Natural killer cell (primary cell): Measurements from ENCODE around the gene FTO. TPM values are rescaled to one million over a fixed set of nuclear protein-coding genes. Genes with fewer than 3 reads are reported as not detected.

ENCODE experiments used
- ATAC-seq, 3 donors: fragments of 150-1000 bp in 2 of 3; fragments of 200-7000 bp in 1 of 3; cut with Tn5 transposase; 1 replicate in 1 of 3; 2 replicates in 2 of 3; pipeline ENCODE4 v1.10.0; 2021; ENCODE audit warnings: mild to moderate bottlenecking in 2 of 3, moderate library complexity in 2 of 3
- DNase-seq, 2 donors: peaks; one replicate each; pipeline versions ENCODE4 v3.0.0 to v3.0.0-alpha.2; 2013 to 2021; ENCODE audit warnings: mixed read lengths in 1 of 2
- H3K27ac ChIP-seq: one replicate; pipeline ENCODE4 v1.5.1; 2013; ENCODE audit warnings: mild to moderate bottlenecking, low read length
- H3K27me3 ChIP-seq: one replicate; pipeline ENCODE4 v1.6.1; 2013; ENCODE audit warnings: low read length; ENCODE audit not compliant: control insufficient read depth, insufficient read depth
- H3K36me3 ChIP-seq: one replicate; pipeline ENCODE4 v1.6.1; 2013; ENCODE audit warnings: low read length; ENCODE audit not compliant: control insufficient read depth, insufficient read depth
- H3K4me1 ChIP-seq: one replicate; pipeline ENCODE4 v1.6.1; 2013; ENCODE audit warnings: low read length; ENCODE audit not compliant: control insufficient read depth, insufficient read depth
- H3K4me3 ChIP-seq: one replicate; pipeline ENCODE4 v1.5.1; 2013; ENCODE audit warnings: low read length
- H3K9me3 ChIP-seq: one replicate; pipeline ENCODE4 v1.6.1; 2013; ENCODE audit warnings: low read length; ENCODE audit not compliant: control insufficient read depth, insufficient read depth
- H3K27ac Mint-ChIP-seq, 2 donors: one replicate each; pipeline ENCODE4 v1.8.0; 2022; ENCODE audit warnings: mild to moderate bottlenecking in 2 of 2, mixed read lengths in 2 of 2, moderate library complexity in 1 of 2
- H3K27me3 Mint-ChIP-seq, 2 donors: one replicate each; pipeline ENCODE4 v1.8.0; 2022; ENCODE audit warnings: low read depth in 2 of 2, mixed read lengths in 2 of 2
- H3K36me3 Mint-ChIP-seq: one replicate; pipeline ENCODE4 v1.8.0; 2022; ENCODE audit warnings: mixed read lengths
- H3K4me1 Mint-ChIP-seq, 2 donors: one replicate each; pipeline ENCODE4 v1.8.0; 2022; ENCODE audit warnings: mixed read lengths in 2 of 2
- H3K4me3 Mint-ChIP-seq: one replicate; pipeline ENCODE4 v1.8.0; 2022; ENCODE audit warnings: mild to moderate bottlenecking, moderate library complexity, mixed read lengths
- H3K9me3 Mint-ChIP-seq, 2 donors: one replicate each; pipeline ENCODE4 v1.8.0; 2022; ENCODE audit warnings: mixed read lengths in 2 of 2
- CTCF ChIP-seq: fragments of 200-600 bp; IDR thresholded peaks from one replicate; pipeline ENCODE4 v1.8.0; 2022; ENCODE audit warnings: antibody characterized with exemption
- WGBS: methylation state at CpG from one replicate; pipeline ENCODE4 v1.1.7; 2013; ENCODE audit warnings: missing lambda C conversion rate; ENCODE audit not compliant: insufficient coverage; 5-methylcytosine and 5-hydroxymethylcytosine counted together
- intact Hi-C: fragments of 100-400 bp; cut with micrococcal nuclease; formaldehyde crosslinking; loops from one replicate; pipeline ENCODE4 v1.14.2; 2022
- total RNA-seq, 4 donors: library from RNA; stranded (reverse); fragments of 120-200 nt in 1 of 4; gene quantifications; one replicate each; pipeline versions ENCODE4 v1.2.3 to v1.2.4, GENCODE V29; 2013 to 2022

The FTO gene
- total RNA-seq, 3 donors from 2014 or later (not counting 1 experiment from before 2014, with no cell fraction given) = 55.4 to 70.5 (median 55.4) TPM

GRCh38 chr16:53849994-53850393, 146.0 kb downstream of the FTO start:
- DNase-seq = no peak
- H3K36me3 ChIP-seq = peaks cover 2% of the 10 kb centered on the region
- Mint-ChIP-seq H3K4me1 (peaks cover 0 to 9% of the 10 kb centered on the region in 2 donors), H3K9me3 (peaks cover 0 to 3% of the 10 kb centered on the region in 2 donors), H3K36me3 (peaks cover 3% of the 10 kb centered on the region), H3K4me3 (no peak overlapping the region), H3K27ac (no peak overlapping the region), H3K27me3 (no peaks in the 10 kb centered on the region)
- no peak overlapping the region for H3K4me3 ChIP-seq
- H3K27me3 ChIP-seq = no peaks in the 10 kb centered on the region
- H3K4me1 ChIP-seq = no peaks in the 10 kb centered on the region
- no peak for TF ChIP-seq CTCF
- H3K27ac ChIP-seq = no peak overlapping the region
- ATAC-seq = no peak
- intact Hi-C loops = no loop called here
- WGBS = no CpG with 5 or more reads among the region's 1 CpG
- H3K9me3 ChIP-seq = no peaks in the 10 kb centered on the region

GRCh38 chr16:53852678-53853077, 148.7 kb downstream of the FTO start:
- Histone ChIP-seq H3K36me3 (no peaks in the 10 kb centered on the region), H3K4me3 (no peak overlapping the region), H3K9me3 (no peaks in the 10 kb centered on the region), H3K27ac (no peak overlapping the region), H3K27me3 (no peaks in the 10 kb centered on the region), H3K4me1 (no peaks in the 10 kb centered on the region)
- no peaks in the 10 kb centered on the region for H3K36me3 Mint-ChIP-seq
- TF ChIP-seq CTCF = no peak
- H3K4me1 Mint-ChIP-seq = peaks cover 0 to 9% of the 10 kb centered on the region in 2 donors
- no peak overlapping the region for H3K4me3 Mint-ChIP-seq
- H3K9me3 Mint-ChIP-seq = peaks cover 0 to 3% of the 10 kb centered on the region in 2 donors
- DNase-seq (no peak), ATAC-seq (no peak)
- H3K27ac Mint-ChIP-seq = no peak overlapping the region
- no peaks in the 10 kb centered on the region for H3K27me3 Mint-ChIP-seq
- 93% methylated on average over 2 of the region's 6 CpGs for WGBS
- intact Hi-C loops = no loop called here

GRCh38 chr16:53855056-53855455, 151.1 kb downstream of the FTO start:
- ATAC-seq = no peak

More at GRCh38 chr16:53855056-53855455, 151.1 kb downstream of the FTO start:
- no peak for TF ChIP-seq CTCF
- no peak for DNase-seq
- H3K4me3 ChIP-seq = no peak overlapping the region
- no peak overlapping the region for H3K27ac ChIP-seq
- intact Hi-C loops = no loop called here
- H3K36me3 ChIP-seq = peaks cover 3% of the 10 kb centered on the region
- no peak overlapping the region for H3K27ac Mint-ChIP-seq
- H3K4me1 Mint-ChIP-seq = peaks cover 2 to 3% of the 10 kb centered on the region in 2 donors
- no peaks in the 10 kb centered on the region for H3K4me1 ChIP-seq
- H3K27me3 Mint-ChIP-seq = no peaks in the 10 kb centered on the region
- H3K9me3 ChIP-seq = no peaks in the 10 kb centered on the region
- H3K27me3 ChIP-seq = no peaks in the 10 kb centered on the region
- H3K4me3 Mint-ChIP-seq = no peak overlapping the region
- peaks cover under 1% of the 10 kb centered on the region for H3K36me3 Mint-ChIP-seq
- H3K9me3 Mint-ChIP-seq = peaks cover 0 to 3% of the 10 kb centered on the region in 2 donors
